DOHH2 (cell line): Measurements from ENCODE around the gene SLBP.

Experiments used
- H3F3A ChIP-seq: fragments of 200-600 bp; sonication (generic), shearing (Covaris generic); 2 replicates; pipeline ENCODE4 v1.6.0; 2016; ENCODE audit warnings: antibody characterized with exemption, mild to moderate bottlenecking; ENCODE audit not compliant: control insufficient read depth, insufficient read depth
- H3K27ac ChIP-seq: fragments of 200-600 bp; sonication (generic); 2 replicates; pipeline ENCODE4 v1.5.1; 2014; ENCODE audit warnings: low read depth, mild to moderate bottlenecking, low read length, moderate library complexity
- H3K27me3 ChIP-seq: fragments of 200-600 bp; sonication (generic); 2 replicates; pipeline ENCODE4 v1.6.1; 2014; ENCODE audit warnings: mild to moderate bottlenecking, low read length, mixed read lengths; ENCODE audit not compliant: control insufficient read depth
- H3K36me3 ChIP-seq: fragments of 200-600 bp; sonication (generic); 2 replicates; pipeline ENCODE4 v1.6.1; 2014; ENCODE audit warnings: mild to moderate bottlenecking, low read length, moderate library complexity, mixed read lengths; ENCODE audit not compliant: control insufficient read depth
- H3K4me1 ChIP-seq: fragments of 200-600 bp; sonication (generic); 2 replicates; pipeline ENCODE4 v1.6.1; 2014; ENCODE audit warnings: mild to moderate bottlenecking, low read length, mixed read lengths; ENCODE audit not compliant: control insufficient read depth
- H3K4me2 ChIP-seq: fragments of 200-600 bp; sonication (generic); 2 replicates; pipeline ENCODE4 v1.6.0; 2014; ENCODE audit warnings: mild to moderate bottlenecking, low read length, moderate library complexity
- H3K4me3 ChIP-seq: fragments of 200-600 bp; sonication (generic); 2 replicates; pipeline ENCODE4 v1.5.1; 2014; ENCODE audit warnings: mild to moderate bottlenecking, low read length, mixed read lengths
- H3K79me2 ChIP-seq: fragments of 200-600 bp; sonication (generic); 2 replicates; pipeline ENCODE4 v1.6.1; 2014; ENCODE audit warnings: mild to moderate bottlenecking, low read length, mixed read lengths; ENCODE audit not compliant: control insufficient read depth
- H3K9me2 ChIP-seq: fragments of 200-600 bp; sonication (generic); replicated peaks from 2 replicates; pipeline ENCODE4 v1.6.1; 2014; ENCODE audit warnings: mild to moderate bottlenecking, low read length, mixed read lengths; ENCODE audit not compliant: control insufficient read depth
- H3K9me3 ChIP-seq: fragments of 200-600 bp; sonication (generic); 2 replicates; pipeline ENCODE4 v1.6.1; 2014; ENCODE audit warnings: antibody characterized with exemption, low read length, mixed read lengths; ENCODE audit not compliant: control insufficient read depth, insufficient read depth
- H4K20me1 ChIP-seq: fragments of 200-600 bp; sonication (generic); 2 replicates; pipeline ENCODE4 v1.6.0; 2014; ENCODE audit warnings: low read depth, mild to moderate bottlenecking, antibody characterized with exemption, low read length, moderate library complexity; ENCODE audit not compliant: control insufficient read depth, insufficient read depth
- CTCF ChIP-seq: fragments of 200-600 bp; sonication (generic); IDR thresholded peaks from one replicate; pipeline ENCODE4 v1.5.1; 2014; ENCODE audit warnings: antibody characterized with exemption, mild to moderate bottlenecking, low read depth, low read length; ENCODE audit not compliant: poor library complexity, severe bottlenecking
- EZH2phosphoT487 ChIP-seq: fragments of 200-600 bp; sonication (generic); IDR thresholded peaks from 2 replicates; pipeline ENCODE4 v1.6.1; 2017; ENCODE audit warnings: borderline replicate concordance, mild to moderate bottlenecking, antibody characterized with exemption, low read length, moderate library complexity, mixed read lengths

The SLBP gene

DNA sequence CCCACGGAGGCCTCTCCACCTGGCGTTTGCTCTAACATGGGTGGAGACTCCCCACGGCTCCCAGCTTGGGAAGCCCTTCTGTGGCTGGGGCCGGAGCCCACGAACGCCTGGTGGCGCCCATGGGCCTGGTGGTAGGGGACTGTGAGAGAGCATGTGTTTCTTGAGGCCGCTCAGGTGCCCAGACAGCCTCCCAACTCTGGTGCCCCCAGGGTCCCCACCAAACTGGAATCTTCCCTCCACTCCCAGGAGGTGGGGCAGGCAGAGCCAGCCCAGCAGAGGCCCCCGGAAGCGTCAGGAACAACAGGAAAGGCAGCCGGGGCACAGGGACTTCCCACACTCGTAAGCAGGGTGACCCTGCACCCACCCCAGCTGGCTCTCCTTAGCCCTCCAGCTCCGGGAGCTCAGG, 47.7 kb upstream of the SLBP start:
- H3K27me3 ChIP-seq, result peaks cover 14% of the 10 kb centered on the region
- no peaks in the 10 kb centered on the region for H3K9me3 ChIP-seq
- peaks cover 4% of the 10 kb centered on the region; the same call in 1 of the 2 replicates for H4K20me1 ChIP-seq
- no peak overlapping the region for H3K4me2 ChIP-seq
- H3F3A ChIP-seq, result no peaks in the 10 kb centered on the region
- H3K36me3 ChIP-seq, result no peaks in the 10 kb centered on the region
- no peaks in the 10 kb centered on the region for H3K9me2 ChIP-seq
- H3K4me1 ChIP-seq, result no peaks in the 10 kb centered on the region
- H3K27ac ChIP-seq, result no peak overlapping the region
- H3K4me3 ChIP-seq, result no peak overlapping the region
- no peaks in the 10 kb centered on the region for H3K79me2 ChIP-seq
- TF ChIP-seq EZH2phosphoT487 (no peak), CTCF (no peak)

- Histone ChIP-seq H3K4me2 (no peak overlapping the region), H3K4me1 (no peaks in the 10 kb centered on the region), H4K20me1 (peaks cover 4% of the 10 kb centered on the region; the same call in 1 of the 2 replicates), H3K27ac (no peak overlapping the region), H3K36me3 (no peaks in the 10 kb centered on the region), H3K9me3 (no peaks in the 10 kb centered on the region), H3K9me2 (no peaks in the 10 kb centered on the region), H3K27me3 (peaks cover 11% of the 10 kb centered on the region), H3K4me3 (no peak overlapping the region), H3K79me2 (no peaks in the 10 kb centered on the region), H3F3A (no peaks in the 10 kb centered on the region)
- TF ChIP-seq CTCF (no peak), EZH2phosphoT487 (no peak)
These were observed 47.2 kb upstream of the SLBP start for GRCh38 chr4:1759170-1759817.

- Histone ChIP-seq H3K9me2 (no peaks in the 10 kb centered on the region), H3K36me3 (no peaks in the 10 kb centered on the region), H3F3A (no peaks in the 10 kb centered on the region), H3K27me3 (peaks cover 7% of the 10 kb centered on the region), H3K27ac (no peak overlapping the region), H3K4me1 (no peaks in the 10 kb centered on the region), H3K4me2 (no peak overlapping the region), H4K20me1 (peaks cover 4% of the 10 kb centered on the region; the same call in 1 of the 2 replicates), H3K4me3 (no peak overlapping the region), H3K9me3 (no peaks in the 10 kb centered on the region), H3K79me2 (no peaks in the 10 kb centered on the region)
- TF ChIP-seq CTCF, result no peak
These were observed 46.4 kb upstream of the SLBP start for GRCh38 chr4:1758306-1759121.
